Measurements from ENCODE around the gene LPCAT2. TPM values are rescaled to one million over a fixed set of nuclear protein-coding genes. Genes with fewer than 3 reads are reported as not detected.

Gene LPCAT2
- total RNA-seq, 2 donors from 2014 or later, result 10.8 to 13.6 TPM

- no peak overlapping the region for H3K4me3 ChIP-seq
- no peaks in the 10 kb centered on the region for H3K36me3 ChIP-seq
- WGBS, result 92% methylated on average over 1 of the region's 1 CpG
- H3K27ac ChIP-seq, result no peak overlapping the region
- H3K27me3 ChIP-seq (replicated peaks; ENCODE audit: insufficient read depth), result no peaks in the 10 kb centered on the region
- H3K9me3 ChIP-seq, result no peaks in the 10 kb centered on the region
- no peak for DNase-seq (ENCODE audit: low spot score)
- H3K4me1 ChIP-seq (replicated peaks), result no peaks in the 10 kb centered on the region
- TF ChIP-seq CTCF (IDR thresholded peaks at IDR 0.05), result no peak
- TF ChIP-seq POLR2AphosphoS5 (IDR thresholded peaks at IDR 0.05), result no peak
- TF ChIP-seq POLR2A (IDR thresholded peaks at IDR 0.05), result no peak
- intact Hi-C loops (cut with DNase I), result loop anchor here (5.0 kb wide), 1 partner anchor 162 kb away; no protein-coding TSS in a partner anchor
These were observed 31.3 kb downstream of the LPCAT2 start for GRCh38 chr16:55540221-55540620.

GRCh38 chr16:55542459-55543082 is 33.7 kb downstream of the LPCAT2 start:
- intact Hi-C loops (cut with DNase I), result loop anchor here (1.0 to 5.0 kb wide), 2 partner anchors 77 to 160 kb away; no protein-coding TSS in a partner anchor
- 92% methylated on average over 1 of the region's 1 CpG for WGBS
- Histone ChIP-seq H3K4me1 (replicated peaks) (no peaks in the 10 kb centered on the region), H3K4me3 (no peak overlapping the region), H3K36me3 (no peaks in the 10 kb centered on the region), H3K27ac (no peak overlapping the region), H3K27me3 (replicated peaks; ENCODE audit: insufficient read depth) (no peaks in the 10 kb centered on the region), H3K9me3 (no peaks in the 10 kb centered on the region)
- no peak for TF ChIP-seq POLR2A (IDR thresholded peaks at IDR 0.05)
- no peak for TF ChIP-seq POLR2AphosphoS5 (IDR thresholded peaks at IDR 0.05)
- TF ChIP-seq CTCF (IDR thresholded peaks at IDR 0.05), result no peak
- no peak for DNase-seq (ENCODE audit: low spot score)

DNA sequence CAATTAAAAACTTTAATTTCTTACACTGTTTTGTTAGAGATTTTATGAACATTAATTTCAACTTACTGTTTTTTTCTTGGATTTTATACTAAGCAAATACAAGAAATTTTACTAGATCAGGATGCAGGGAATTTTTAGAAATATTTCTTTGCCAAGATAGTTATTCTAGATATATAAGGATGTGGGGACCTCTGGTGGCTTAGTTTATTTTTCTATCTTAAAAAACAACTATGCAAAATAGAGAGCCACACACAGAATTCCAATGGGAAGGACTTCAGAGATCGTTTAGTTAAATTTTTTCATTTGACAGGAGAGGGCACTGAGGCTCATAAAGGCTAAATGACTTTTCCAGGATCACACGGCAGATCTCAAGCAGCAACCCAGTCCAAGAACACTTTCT is 34.6 kb downstream of the LPCAT2 start:
- WGBS, result 11% methylated on average over 2 of the region's 2 CpGs
- no peak for DNase-seq (ENCODE audit: low spot score)
- no peaks in the 10 kb centered on the region for H3K36me3 ChIP-seq
- no peaks in the 10 kb centered on the region for H3K9me3 ChIP-seq
- intact Hi-C loops (cut with DNase I), result loop anchor here (1.0 to 5.0 kb wide), 2 partner anchors 78 to 159 kb away; no protein-coding TSS in a partner anchor
- H3K27ac ChIP-seq, result no peak overlapping the region
- TF ChIP-seq POLR2A (IDR thresholded peaks at IDR 0.05), result no peak
- TF ChIP-seq CTCF (IDR thresholded peaks at IDR 0.05), result peak in 3 of 4 experiments; percentile 28 to 57 (median 43)
- H3K4me3 ChIP-seq, result no peak overlapping the region
- no peaks in the 10 kb centered on the region for H3K4me1 ChIP-seq (replicated peaks)
- H3K27me3 ChIP-seq (replicated peaks; ENCODE audit: insufficient read depth), result no peaks in the 10 kb centered on the region

GRCh38 chr16:55552621-55553020 is 43.7 kb downstream of the LPCAT2 start:
- TF ChIP-seq POLR2AphosphoS5 (IDR thresholded peaks at IDR 0.05) (no peak), POLR2A (IDR thresholded peaks at IDR 0.05) (no peak), CTCF (IDR thresholded peaks at IDR 0.05) (no peak)
- intact Hi-C loops (cut with DNase I), result no loop called here
- no peaks in the 10 kb centered on the region for H3K4me1 ChIP-seq (replicated peaks)

DNA sequence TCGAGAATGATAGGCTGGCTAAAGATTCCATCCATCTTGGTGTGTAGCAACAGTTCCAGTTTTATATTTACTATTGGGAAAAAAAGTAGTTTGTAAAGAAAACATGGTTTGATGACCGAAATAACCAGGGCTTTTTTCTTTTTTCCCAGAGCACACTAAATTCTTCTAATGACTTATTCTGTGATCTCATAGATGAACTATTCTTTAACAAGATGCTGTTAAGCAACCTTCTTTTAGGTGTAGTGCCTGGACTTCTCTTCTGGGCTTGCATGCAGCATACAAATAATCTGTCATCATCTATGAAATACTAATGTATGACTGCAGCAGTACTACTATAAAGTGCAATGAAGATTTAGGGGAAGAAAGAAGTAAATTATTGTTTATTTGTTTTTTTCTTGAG is 46.6 kb downstream of the LPCAT2 start:
- intact Hi-C loops (cut with DNase I), result no loop called here
- 91% methylated on average over 2 of the region's 2 CpGs for WGBS
- Histone ChIP-seq H3K9me3 (no peaks in the 10 kb centered on the region), H3K4me3 (no peak overlapping the region), H3K27ac (no peak overlapping the region), H3K27me3 (replicated peaks; ENCODE audit: insufficient read depth) (no peaks in the 10 kb centered on the region), H3K36me3 (no peaks in the 10 kb centered on the region), H3K4me1 (replicated peaks) (peaks cover 10% of the 10 kb centered on the region)
- no peak for DNase-seq (ENCODE audit: low spot score)
- TF ChIP-seq POLR2AphosphoS5 (IDR thresholded peaks at IDR 0.05) (no peak), POLR2A (IDR thresholded peaks at IDR 0.05) (no peak), CTCF (IDR thresholded peaks at IDR 0.05) (no peak)

More at GRCh38 chr16:55552621-55553020, 43.7 kb downstream of the LPCAT2 start:
- no peaks in the 10 kb centered on the region for H3K36me3 ChIP-seq
- H3K9me3 ChIP-seq, result no peaks in the 10 kb centered on the region
- H3K4me3 ChIP-seq, result no peak overlapping the region
- H3K27ac ChIP-seq, result no peak overlapping the region
- no peaks in the 10 kb centered on the region for H3K27me3 ChIP-seq (replicated peaks; ENCODE audit: insufficient read depth)
- DNase-seq (ENCODE audit: low spot score), result no peak
